HepG2 (cell line): ENCODE measurements around the gene KMT2E. TPM values are rescaled to one million over a fixed set of nuclear protein-coding genes. Genes with fewer than 3 reads are reported as not detected.

ENCODE experiments used
- ATAC-seq: fragments of 200-7000 bp; cut with Tn5 transposase; 3 replicates; pipeline ENCODE4 v1.9.1; 2020; ENCODE audit warnings: mild to moderate bottlenecking, moderate library complexity
- BruUV-seq: library from RNA; stranded (reverse); fragments of 400-500 nt; replicated peaks from 2 replicates; lab custom pipeline; 2021; lab: Mats Ljungman, UMichigan
- CTCF ChIA-PET: fragments of 300-600 bp; formaldehyde crosslinking; extraction: SDS; loops from one replicate; lab custom pipeline; 2021; ENCODE audit warnings: low total read pairs, inconsistent platforms, low intra/inter-chr PET ratio; lab: Yijun Ruan, JAX
- POLR2A ChIA-PET: fragments of 350-600 bp; sonication (Branson Sonifier 250); formaldehyde crosslinking; loops from one replicate; lab custom pipeline; 2020; ENCODE audit warnings: antibody characterized with exemption, inconsistent platforms; lab: Yijun Ruan, JAX
- DNase-seq: peaks from one replicate; pipeline ENCODE4 v3.0.0-alpha.2; 2015; ENCODE audit warnings: low spot score
- FAIRE-seq: peaks from 3 replicates; lab custom pipeline; 2011; peaks lifted over from hg19 to GRCh38; lab: Jason Lieb, UNC
- H2AFZ ChIP-seq: one replicate; pipeline ENCODE4 v1.6.1; 2011; ENCODE audit warnings: low read length, inconsistent platforms
- H3K27ac ChIP-seq: fragments of 300-600 bp; 3 replicates; pipeline ENCODE4 v1.8.0; 2011; ENCODE audit warnings: mixed run types, mild to moderate bottlenecking, mixed read lengths, low read length, inconsistent platforms; ENCODE audit not compliant: insufficient read depth; ENCODE audit errors: extremely low read length
- H3K27me3 ChIP-seq, 2 experiments: fragments of 200-600 bp in 1 of 2; 2 replicates in 1 of 2; 3 replicates in 1 of 2; pipeline versions ENCODE4 v1.6.0 to v1.8.0; 2011; ENCODE audit warnings: low read length in 2 of 2, mild to moderate bottlenecking in 2 of 2, moderate library complexity in 2 of 2, inconsistent platforms in 1 of 2; ENCODE audit not compliant: insufficient read depth in 2 of 2, control insufficient read depth in 1 of 2
- H3K36me3 ChIP-seq, 2 experiments: fragments of 200-600 bp in 1 of 2; replicated peaks in 1 of 2; 2 replicates in 1 of 2; 3 replicates in 1 of 2; pipeline versions ENCODE4 v1.5.1 to v1.8.0; 2011; ENCODE audit warnings: low read length in 2 of 2, inconsistent platforms in 1 of 2; ENCODE audit not compliant: insufficient read depth in 2 of 2, control insufficient read depth in 1 of 2
- H3K4me1 ChIP-seq: 2 replicates; pipeline ENCODE4 v1.5.1; 2012; ENCODE audit warnings: low read length, inconsistent platforms; ENCODE audit not compliant: insufficient read depth
- H3K4me2 ChIP-seq: 2 replicates; pipeline ENCODE4 v1.6.0; 2011; ENCODE audit warnings: low read depth, low read length, inconsistent platforms
- H3K4me3 ChIP-seq, 3 experiments: fragments of 200-600 bp in 1 of 3; sonication (generic), shearing (Covaris generic) in 1 of 3; replicated peaks in 1 of 3; 2 replicates each; pipeline ENCODE4 v1.5.1; 2011 to 2016; ENCODE audit warnings: low read length in 3 of 3, inconsistent platforms in 2 of 3, low read depth in 2 of 3, mild to moderate bottlenecking in 2 of 3, control low read depth in 1 of 3, mixed read lengths in 1 of 3; ENCODE audit not compliant: insufficient read depth in 1 of 3
- H3K79me2 ChIP-seq: one replicate; pipeline ENCODE4 v1.6.1; 2011; ENCODE audit warnings: low read length, inconsistent platforms; ENCODE audit not compliant: insufficient read depth
- H3K9ac ChIP-seq: 2 replicates; pipeline ENCODE4 v1.6.0; 2011; ENCODE audit warnings: mild to moderate bottlenecking, low read depth, low read length, inconsistent platforms; ENCODE audit not compliant: insufficient read depth
- H3K9me3 ChIP-seq: 2 replicates; pipeline ENCODE4 v1.5.1; 2012; ENCODE audit warnings: mild to moderate bottlenecking, low read length
- H4K20me1 ChIP-seq: 2 replicates; pipeline ENCODE4 v1.6.0; 2011; ENCODE audit warnings: inconsistent platforms, mild to moderate bottlenecking, low read length, moderate library complexity; ENCODE audit not compliant: insufficient read depth
- RARA ChIP-seq: IDR thresholded peaks from 2 replicates; pipeline ENCODE4 v1.6.1; 2016; ENCODE audit warnings: missing genetic modification reagents, missing compliant biosample characterization
- SRF ChIP-seq: IDR thresholded peaks from 2 replicates; pipeline ENCODE4 v1.6.1; 2011; ENCODE audit warnings: mild to moderate bottlenecking, low read depth, low read length, moderate library complexity
- ZFP62 ChIP-seq: sonication (generic); formaldehyde crosslinking; IDR thresholded peaks from 2 replicates; pipeline ENCODE4 v1.4.0; 2020; ENCODE audit warnings: missing genetic modification reagents
- ZNF468 ChIP-seq: sonication (generic); formaldehyde crosslinking; IDR thresholded peaks from 2 replicates; pipeline ENCODE4 v1.8.0; 2022; ENCODE audit warnings: mild to moderate bottlenecking, moderate library complexity, missing genetic modification reagents
- ZNF660 ChIP-seq: sonication (generic); formaldehyde crosslinking; IDR thresholded peaks from 2 replicates; pipeline ENCODE4 v1.5.1; 2020; ENCODE audit warnings: mild to moderate bottlenecking, low read depth, missing genetic modification reagents, borderline replicate concordance
- WGBS: methylation state at CpG from one replicate; pipeline ENCODE4 v1.1.6; 2017; ENCODE audit warnings: low lambda C conversion rate; 5-methylcytosine and 5-hydroxymethylcytosine counted together
- in situ Hi-C: cut with HindIII; loops from 2 replicates; pipeline ENCODE4 v1.10.0; 2017; ENCODE audit warnings: low pct_unique_long_range_greater_than_20kb; ENCODE audit not compliant: extremely low pct_ligation_motif_present
- intact Hi-C: fragments of 100-400 bp; cut with micrococcal nuclease; formaldehyde crosslinking; loops from one replicate; pipeline ENCODE4 v1.10.0; 2022; ENCODE audit not compliant: unreplicated experiment
- polyA plus RNA-seq, 8 experiments: library from polyadenylated mRNA; depleted of rRNA in 3 of 8; stranded (reverse) in 7 of 8; unstranded in 1 of 8; fragments of >200 nt; fragmentation: Illumina TruSeq in 4 of 8; extraction: Trizol in 4 of 8; gene quantifications; 2 replicates each; pipeline versions ENCODE4 v1.2.1 to v1.2.3, GENCODE V29; 2011 to 2016; ENCODE audit warnings: low read depth in 4 of 8, missing spikeins in 1 of 8, mixed read lengths in 1 of 8; ENCODE audit not compliant: insufficient read depth in 1 of 8
- total RNA-seq, 5 experiments: library from RNA; depleted of rRNA; stranded (reverse); fragments of >200 nt; fragmentation: Illumina TruSeq; extraction: Trizol; gene quantifications; 2 replicates each; pipeline ENCODE4 v1.2.3, GENCODE V29; 2016; ENCODE audit warnings: low read depth in 1 of 5
- TF ChIP-seq, protein P1 (sequence below): IDR thresholded peaks from 2 replicates; pipeline ENCODE4 v1.6.1; 2012; ENCODE audit warnings: low read depth, low read length, improper control_type of control experiment

The KMT2E gene
- total and polyA plus RNA-seq, 2 of the 13 experiments (the other 11 are each of a cell fraction or from before 2014, with no cell fraction given): 6.3 to 24.4 TPM

DNA sequence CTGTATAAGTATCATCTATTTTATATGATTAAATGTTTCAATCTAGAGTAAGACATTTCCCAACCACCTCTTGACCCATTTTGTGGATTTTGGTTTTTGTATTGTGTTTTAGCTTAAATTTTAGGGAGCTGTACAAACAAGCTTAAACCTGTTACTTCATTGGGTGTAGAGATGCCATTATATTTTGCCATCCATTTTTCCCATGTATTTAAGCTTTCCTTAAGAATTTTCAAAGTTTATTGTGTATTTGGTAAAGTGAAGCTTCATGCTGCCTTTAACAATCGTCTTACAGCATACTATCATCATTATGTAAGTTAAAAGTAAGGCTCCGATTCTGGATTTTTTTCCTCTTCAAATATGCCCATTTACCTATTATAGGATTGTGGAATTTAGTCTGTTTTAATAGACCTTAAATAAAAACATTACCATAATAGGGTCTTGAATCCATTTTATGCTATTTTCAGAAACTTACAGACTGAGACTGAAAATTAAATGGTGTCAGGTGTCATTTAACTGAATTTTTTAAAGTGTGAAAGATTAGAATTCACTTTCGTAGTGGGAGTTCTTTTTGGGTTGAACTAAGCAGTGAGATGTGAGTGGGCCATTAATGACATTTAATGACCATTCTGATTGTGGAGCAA is 2.2 kb downstream of the KMT2E start:
- BruUV-seq: no TSS peak
- peaks cover 94% of the 10 kb centered on the region for H3K79me2 ChIP-seq
- CTCF ChIA-PET: no interaction called here
- no peak for TF ChIP-seq ZFP62 (CRISPR knock-in tag)
- no peak for TF ChIP-seq ZNF468 (CRISPR knock-in tag)
- TF ChIP-seq SRF: no peak
- no peak for TF ChIP-seq ZNF660
- TF ChIP-seq RARA (CRISPR knock-in tag): no peak
- TF ChIP-seq, protein P1, sequence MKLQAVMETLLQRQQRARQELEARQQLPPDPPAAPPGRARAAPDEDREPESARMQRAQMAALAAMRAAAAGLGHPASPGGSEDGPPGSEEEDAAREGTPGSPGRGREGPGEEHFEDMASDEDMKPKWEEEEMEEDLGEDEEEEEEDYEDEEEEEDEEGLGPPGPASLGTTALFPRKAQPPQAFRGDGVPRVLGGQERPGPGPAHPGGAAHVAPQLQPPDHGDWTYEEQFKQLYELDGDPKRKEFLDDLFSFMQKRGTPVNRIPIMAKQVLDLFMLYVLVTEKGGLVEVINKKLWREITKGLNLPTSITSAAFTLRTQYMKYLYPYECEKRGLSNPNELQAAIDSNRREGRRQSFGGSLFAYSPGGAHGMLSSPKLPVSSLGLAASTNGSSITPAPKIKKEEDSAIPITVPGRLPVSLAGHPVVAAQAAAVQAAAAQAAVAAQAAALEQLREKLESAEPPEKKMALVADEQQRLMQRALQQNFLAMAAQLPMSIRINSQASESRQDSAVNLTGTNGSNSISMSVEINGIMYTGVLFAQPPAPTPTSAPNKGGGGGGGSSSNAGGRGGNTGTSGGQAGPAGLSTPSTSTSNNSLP: no peak; the same call in 1 of the 2 replicates
- peak overlapping the region; percentile 79 for H3K4me2 ChIP-seq
- intact Hi-C loops (no loop called here), in situ Hi-C loops (no loop called here)
- H3K27me3 ChIP-seq: no peaks in the 10 kb centered on the region; a peak in 1 of 5 replicates
- DNase-seq (no peak), FAIRE-seq (no peak), ATAC-seq (no peak)
- peak overlapping the region; percentile 100 for H3K9ac ChIP-seq
- H3K4me1 ChIP-seq: peaks cover 27% of the 10 kb centered on the region
- no peaks in the 10 kb centered on the region for H3K9me3 ChIP-seq
- peaks cover 49% of the 10 kb centered on the region for H4K20me1 ChIP-seq
- no peak overlapping the region for H2AFZ ChIP-seq
- 5% methylated on average over 3 of the region's 3 CpGs for WGBS
- peak overlapping the region; percentile 100 for H3K27ac ChIP-seq
- H3K4me3 ChIP-seq: peak overlapping the region; percentile 98 to 100 (median 99)
- POLR2A ChIA-PET: interaction anchor here (0.8 to 3.8 kb wide), 4 partner anchors 9 to 53 kb away, joined by 3 to 50 read pairs (median 12); no protein-coding TSS in a partner anchor
- H3K36me3 ChIP-seq: no peaks in the 10 kb centered on the region; a peak in 1 of 5 replicates
